ENCODE measurements around the gene HDAC7.

The HDAC7 gene

DNA sequence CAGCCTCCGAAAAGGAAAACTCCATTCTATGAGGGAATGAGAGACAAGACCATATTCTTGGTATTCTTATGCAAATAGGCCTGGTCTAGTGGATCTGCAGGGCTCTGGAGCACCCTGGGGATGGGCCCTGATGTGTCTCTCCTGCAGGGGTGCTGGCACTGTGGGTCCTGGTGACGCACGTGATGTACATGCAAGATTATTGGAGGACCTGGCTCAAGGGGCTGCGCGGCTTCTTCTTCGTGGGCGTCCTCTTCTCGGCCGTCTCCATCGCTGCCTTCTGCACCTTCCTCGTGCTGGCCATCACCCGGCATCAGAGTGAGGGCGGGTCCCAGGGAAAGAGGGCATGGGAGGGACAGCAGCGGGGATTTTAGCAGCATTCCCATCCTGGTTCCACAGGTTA, 40.8 kb downstream of the HDAC7 start:
- H3K4me3 ChIP-seq (ENCODE audit: low read depth, low read length), result no peak overlapping the region
- no peak for DNase-seq (ENCODE audit: low read depth)
- TF ChIP-seq, protein P1, sequence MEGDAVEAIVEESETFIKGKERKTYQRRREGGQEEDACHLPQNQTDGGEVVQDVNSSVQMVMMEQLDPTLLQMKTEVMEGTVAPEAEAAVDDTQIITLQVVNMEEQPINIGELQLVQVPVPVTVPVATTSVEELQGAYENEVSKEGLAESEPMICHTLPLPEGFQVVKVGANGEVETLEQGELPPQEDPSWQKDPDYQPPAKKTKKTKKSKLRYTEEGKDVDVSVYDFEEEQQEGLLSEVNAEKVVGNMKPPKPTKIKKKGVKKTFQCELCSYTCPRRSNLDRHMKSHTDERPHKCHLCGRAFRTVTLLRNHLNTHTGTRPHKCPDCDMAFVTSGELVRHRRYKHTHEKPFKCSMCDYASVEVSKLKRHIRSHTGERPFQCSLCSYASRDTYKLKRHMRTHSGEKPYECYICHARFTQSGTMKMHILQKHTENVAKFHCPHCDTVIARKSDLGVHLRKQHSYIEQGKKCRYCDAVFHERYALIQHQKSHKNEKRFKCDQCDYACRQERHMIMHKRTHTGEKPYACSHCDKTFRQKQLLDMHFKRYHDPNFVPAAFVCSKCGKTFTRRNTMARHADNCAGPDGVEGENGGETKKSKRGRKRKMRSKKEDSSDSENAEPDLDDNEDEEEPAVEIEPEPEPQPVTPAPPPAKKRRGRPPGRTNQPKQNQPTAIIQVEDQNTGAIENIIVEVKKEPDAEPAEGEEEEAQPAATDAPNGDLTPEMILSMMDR (IDR thresholded peaks at IDR 0.05; ENCODE audit: control insufficient read depth, extremely low read depth, insufficient read depth), result no peak

DNA sequence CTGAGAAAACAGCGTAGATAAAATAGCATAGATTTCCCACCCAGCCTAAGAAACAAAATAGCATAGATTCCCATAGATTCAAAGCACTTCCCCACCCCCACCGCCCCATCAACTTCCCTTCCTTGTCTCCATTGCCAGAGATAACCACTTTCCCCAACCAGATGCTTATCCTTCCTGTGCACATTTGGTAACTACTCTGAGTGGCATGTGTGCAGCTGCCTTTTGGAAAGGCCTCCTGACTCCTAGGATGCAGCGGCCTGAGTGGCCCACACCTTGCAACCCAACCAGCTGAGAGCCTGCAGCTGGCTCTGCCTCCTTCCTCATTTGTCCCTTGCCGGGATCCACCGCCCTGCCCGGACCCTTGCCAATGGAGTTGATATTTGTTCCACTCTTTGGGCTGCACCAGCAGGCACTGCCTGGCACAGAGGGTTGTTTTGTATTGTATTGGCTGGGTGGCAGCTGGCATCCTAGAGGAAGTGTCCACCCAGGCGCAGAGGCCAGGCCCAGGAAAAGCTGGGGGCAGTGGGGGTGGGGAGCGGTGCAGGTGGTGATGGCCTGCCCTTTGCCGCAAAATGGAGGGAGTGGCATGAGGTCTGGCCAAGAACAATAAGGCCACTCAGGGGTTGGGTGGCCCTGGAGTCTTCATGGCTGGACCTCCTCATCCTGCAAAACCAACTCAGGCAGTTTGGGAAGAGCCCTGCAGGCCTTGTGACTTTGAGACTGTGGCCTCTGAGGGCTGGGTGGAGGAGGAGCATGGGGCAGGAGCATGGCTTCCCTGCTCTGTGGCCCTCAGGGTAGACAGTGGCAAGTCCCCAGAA, 41.8 kb downstream of the HDAC7 start:
- H3K4me3 ChIP-seq (ENCODE audit: low read depth, low read length), result no peak overlapping the region
- no peak for DNase-seq (ENCODE audit: low read depth)
- TF ChIP-seq, protein P1 (IDR thresholded peaks at IDR 0.05; ENCODE audit: control insufficient read depth, extremely low read depth, insufficient read depth), result no peak

DNA sequence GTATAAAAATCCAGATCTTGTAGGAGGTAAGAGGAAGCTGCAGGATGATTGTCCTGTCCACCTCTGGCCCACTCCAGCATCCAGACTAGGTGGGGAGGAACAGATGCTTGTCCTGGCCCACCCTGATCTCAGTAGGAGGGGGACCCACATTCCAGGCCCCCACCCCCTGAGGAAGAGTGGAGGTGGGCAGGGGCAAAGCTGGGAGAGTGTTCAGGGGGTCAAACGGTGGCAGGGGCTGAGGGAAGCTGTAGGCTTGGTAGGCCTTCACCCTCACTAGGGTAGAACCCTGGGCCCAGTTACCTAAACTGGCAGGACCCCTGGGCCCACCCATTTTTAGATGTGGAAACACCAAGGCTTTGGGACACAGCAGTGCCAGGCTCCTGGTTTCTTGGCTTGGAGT, 42.6 kb downstream of the HDAC7 start:
- H3K4me3 ChIP-seq (ENCODE audit: low read depth, low read length), result no peak overlapping the region
- TF ChIP-seq, protein P1 (IDR thresholded peaks at IDR 0.05; ENCODE audit: control insufficient read depth, extremely low read depth, insufficient read depth), result no peak
- DNase-seq (ENCODE audit: low read depth), result no peak

DNA sequence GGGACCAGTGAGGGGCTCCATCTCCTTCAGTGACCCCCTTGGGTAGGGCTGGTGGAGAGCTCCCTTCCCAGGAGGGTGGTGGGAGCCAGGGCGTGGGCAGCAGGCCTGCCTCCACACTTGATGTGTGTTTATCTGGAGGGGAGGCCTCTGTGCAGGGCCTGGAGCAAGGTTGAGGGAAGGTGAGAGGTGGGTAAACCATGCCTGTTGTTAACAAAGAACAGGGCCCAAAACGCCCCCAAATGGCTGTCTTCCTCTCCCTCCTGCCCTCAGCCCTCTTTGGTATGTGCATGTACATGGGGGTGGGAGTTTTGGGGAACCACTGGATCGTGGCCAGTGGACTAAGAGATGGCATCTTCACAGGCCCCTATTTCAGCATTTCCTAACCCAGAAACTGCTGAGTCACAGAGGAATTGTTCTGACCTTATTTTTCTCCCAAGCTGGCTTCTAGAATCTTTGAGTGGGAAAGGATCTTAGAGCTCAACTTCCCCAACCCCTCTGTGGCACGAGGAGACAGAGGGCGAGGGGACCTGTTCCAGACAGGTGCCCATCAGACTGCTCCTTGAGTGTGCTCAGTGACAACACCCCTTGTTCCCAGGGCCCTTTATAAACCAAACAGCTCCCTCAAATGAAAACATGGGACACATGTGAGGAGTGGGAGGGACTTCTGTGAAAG, 43.1 kb downstream of the HDAC7 start:
- TF ChIP-seq, protein P1 (IDR thresholded peaks at IDR 0.05; ENCODE audit: control insufficient read depth, extremely low read depth, insufficient read depth), result no peak
- DNase-seq (ENCODE audit: low read depth), result no peak
- no peak overlapping the region for H3K4me3 ChIP-seq (ENCODE audit: low read depth, low read length)

DNA sequence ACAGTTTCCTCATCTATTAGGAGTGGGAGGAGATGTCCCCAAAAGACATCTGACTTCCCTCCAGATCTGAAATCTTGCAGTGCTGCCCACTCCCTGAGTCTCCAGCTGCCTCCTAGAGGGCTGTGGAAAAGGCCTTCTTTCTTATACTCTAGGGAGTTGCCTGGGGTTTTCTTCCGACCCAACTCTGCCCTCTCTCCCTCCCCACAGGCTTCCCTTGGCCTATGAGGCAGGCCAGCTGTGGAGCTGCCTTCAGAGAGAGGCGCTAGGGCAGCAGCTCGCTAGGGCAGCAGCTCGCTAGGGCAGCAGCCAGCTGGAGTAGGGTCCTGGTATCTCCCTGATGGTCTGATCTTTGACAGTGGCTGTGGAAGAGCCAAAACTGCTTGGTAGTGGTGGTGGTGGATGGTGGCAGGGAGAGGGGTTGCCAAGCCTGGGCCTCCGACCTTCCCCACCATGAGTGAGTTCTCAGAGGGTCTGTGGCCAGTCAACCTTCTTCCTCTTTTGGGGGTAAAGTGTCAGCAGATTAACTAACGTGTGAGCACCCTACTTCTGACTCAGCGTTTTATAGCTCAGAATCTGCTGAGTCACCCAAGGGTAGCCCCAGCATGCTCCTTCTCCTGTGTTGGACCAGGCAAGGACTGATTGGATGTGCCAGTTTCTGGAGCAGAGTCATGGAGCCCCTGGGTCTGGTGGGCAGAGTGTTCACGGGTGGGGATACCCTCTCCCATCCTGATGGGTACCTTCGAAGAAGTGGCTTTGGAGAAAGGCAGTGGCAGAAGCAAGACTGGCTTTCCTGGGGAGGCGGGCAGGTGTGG, 44.4 kb downstream of the HDAC7 start:
- no peak overlapping the region for H3K4me3 ChIP-seq (ENCODE audit: low read depth, low read length)
- DNase-seq (ENCODE audit: low read depth), result no peak
- TF ChIP-seq, protein P1 (IDR thresholded peaks at IDR 0.05; ENCODE audit: control insufficient read depth, extremely low read depth, insufficient read depth), result no peak

DNA sequence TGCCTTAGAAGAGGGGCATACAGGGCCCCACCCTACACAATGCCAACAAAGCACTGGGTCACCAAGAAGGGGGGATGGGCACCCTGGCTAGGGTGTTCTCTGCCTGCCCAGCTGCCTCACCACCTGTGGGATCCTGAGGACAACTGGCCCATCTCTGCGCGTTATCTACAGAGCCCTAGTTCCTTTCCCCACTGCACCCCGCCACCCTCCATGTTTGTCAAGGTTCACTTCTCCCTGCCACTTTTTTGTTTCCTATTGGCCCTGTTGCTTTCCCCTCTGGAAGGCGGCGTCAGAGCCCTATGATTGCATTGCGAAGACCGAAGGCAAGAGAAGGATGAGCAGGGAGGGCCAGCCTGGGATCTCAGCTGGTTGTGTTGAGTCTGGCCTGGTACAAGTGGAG, 45.0 kb downstream of the HDAC7 start:
- TF ChIP-seq, protein P1 (IDR thresholded peaks at IDR 0.05; ENCODE audit: control insufficient read depth, extremely low read depth, insufficient read depth), result no peak
- H3K4me3 ChIP-seq (ENCODE audit: low read depth, low read length), result no peak overlapping the region
- no peak for DNase-seq (ENCODE audit: low read depth)
